Middle frontal gyrus (tissue), 1 donor: ENCODE measurements around the gene KCNA1.

Experiments
- DNase-seq: peaks from one replicate; pipeline ENCODE4 v3.0.0-alpha.2; 2015; ENCODE audit warnings: low spot score; ENCODE audit errors: extremely low spot score

Gene KCNA1

DNA sequence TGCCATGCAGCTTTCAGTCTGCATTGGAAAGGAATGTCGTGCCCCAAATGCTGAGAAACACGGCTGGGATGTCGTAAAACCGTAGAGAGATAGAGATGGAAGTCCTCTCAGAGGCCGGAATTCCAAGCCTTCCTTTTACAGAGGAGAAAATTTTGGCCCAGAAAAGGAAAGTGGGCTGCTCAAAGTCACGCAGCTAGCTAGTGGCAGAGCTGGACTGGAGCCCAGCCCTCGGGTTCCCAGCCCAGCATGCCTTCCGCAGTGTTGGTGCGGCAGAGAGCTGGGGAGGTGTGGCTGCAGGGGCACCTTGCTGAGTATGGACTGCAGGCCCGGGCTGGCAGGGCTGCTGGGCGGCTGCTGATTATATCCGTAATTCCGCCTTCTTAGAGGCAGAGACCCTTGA is 50.3 kb downstream of the KCNA1 start:
- DNase-seq = peak; percentile 40

DNA sequence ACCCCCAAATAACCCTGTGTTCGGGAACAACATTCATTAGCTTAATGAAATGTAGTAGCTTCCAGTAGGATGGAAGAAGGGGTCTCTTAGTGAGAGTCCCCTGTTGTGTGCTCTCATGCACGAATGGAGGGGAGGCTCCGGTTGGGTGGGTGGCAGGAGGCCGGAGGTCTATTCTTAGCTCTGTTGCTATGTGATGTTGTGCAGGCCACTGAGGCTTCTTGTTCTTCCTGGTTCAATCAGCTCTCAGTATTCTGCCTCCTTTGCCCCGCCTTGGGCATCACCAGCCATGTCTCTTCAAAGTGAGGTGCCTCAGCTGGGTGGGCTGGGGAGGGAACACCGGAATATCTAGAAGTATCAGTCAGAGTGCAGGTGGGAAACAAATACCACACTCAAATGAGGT is 50.8 kb downstream of the KCNA1 start:
- no peak for DNase-seq

DNA sequence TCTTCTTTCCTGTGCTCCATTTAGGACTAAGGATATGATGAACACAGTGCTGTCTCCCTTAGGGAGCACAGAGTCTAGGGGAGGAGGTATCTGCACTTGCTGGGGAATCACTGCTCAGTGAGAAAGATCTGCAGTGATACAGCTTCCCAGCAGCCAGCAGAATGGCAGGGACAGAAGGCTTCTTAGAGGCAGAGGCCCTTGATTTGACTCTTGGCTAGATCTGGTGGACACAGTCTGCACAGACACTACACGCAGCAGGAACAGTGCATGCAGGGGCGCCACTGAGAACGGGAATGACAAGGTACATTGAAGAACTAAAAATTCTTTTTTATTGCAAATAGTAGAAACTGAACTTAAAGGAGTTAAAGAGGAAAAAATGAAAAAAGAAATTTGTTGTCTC is 51.6 kb downstream of the KCNA1 start:
- no peak for DNase-seq

DNA sequence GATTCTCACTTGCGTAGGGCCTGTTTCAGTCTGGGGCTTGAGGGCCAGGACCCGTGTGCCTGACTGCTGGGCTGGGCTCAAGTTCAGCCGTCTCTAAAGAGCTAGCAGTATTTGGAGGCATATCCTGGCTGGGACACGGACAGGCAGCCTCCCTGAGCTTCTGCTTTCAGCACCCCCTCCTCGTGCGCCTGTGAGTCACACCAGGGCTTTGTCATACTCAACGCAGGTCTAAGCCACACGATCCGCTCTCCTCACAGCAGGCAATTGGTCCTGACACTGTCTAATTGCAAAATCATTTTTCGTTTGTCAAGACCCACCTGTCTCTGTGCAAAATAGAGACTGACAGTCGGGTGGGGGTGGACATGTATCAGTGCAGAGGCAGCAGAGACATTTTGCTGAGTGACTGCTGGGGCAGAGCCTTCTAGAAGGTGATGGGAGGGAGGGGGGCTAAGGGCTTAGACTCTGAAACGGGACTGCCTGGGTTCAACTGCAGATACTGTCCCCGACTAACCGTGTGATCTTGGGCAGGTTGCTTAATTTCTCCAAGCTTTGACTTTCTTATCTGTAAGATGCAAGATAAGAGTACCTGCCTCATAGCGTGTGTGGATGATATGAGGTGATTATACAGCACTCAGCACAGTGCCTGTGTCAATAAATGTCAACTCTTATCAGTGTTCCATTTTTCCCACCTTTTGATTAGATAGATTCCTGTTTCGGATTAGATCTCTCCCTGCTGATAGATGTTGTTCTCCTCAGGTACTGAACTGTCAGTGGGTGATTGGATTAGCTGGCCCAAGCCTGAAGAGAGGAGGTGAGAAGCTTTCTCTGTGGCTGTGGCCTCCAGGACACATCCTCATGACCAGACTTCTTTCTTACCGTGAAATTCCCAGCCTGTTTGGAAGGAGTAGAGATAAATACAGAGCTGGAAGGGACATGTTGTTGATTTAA is 53.1 kb downstream of the KCNA1 start:
- DNase-seq = no peak
